PC-3 (cell line): ENCODE results near the gene CGGBP1.
A peak's percentile ranks its signal among the peaks of the same experiment; 100 is the strongest.

Experiments
- EZH2 ChIP-seq: fragments of 300-600 bp; sonication (generic); IDR thresholded peaks from one replicate; pipeline ENCODE4 v1.6.1; 2017; ENCODE audit warnings: antibody characterized with exemption, mild to moderate bottlenecking, low read length; ENCODE audit not compliant: unreplicated experiment
- EZH2phosphoT487 ChIP-seq: fragments of 300-600 bp; sonication (generic); IDR thresholded peaks from 2 replicates; pipeline ENCODE4 v1.6.1; 2018; ENCODE audit warnings: mild to moderate bottlenecking, antibody characterized with exemption, low read length, borderline replicate concordance
- TF ChIP-seq, protein P1 (sequence below): fragments of 300-600 bp; sonication (generic); conservative IDR thresholded peaks from 2 replicates; pipeline ENCODE4 v1.5.1; 2017; ENCODE audit warnings: antibody characterized with exemption, low read depth, mild to moderate bottlenecking, low read length

DNA sequence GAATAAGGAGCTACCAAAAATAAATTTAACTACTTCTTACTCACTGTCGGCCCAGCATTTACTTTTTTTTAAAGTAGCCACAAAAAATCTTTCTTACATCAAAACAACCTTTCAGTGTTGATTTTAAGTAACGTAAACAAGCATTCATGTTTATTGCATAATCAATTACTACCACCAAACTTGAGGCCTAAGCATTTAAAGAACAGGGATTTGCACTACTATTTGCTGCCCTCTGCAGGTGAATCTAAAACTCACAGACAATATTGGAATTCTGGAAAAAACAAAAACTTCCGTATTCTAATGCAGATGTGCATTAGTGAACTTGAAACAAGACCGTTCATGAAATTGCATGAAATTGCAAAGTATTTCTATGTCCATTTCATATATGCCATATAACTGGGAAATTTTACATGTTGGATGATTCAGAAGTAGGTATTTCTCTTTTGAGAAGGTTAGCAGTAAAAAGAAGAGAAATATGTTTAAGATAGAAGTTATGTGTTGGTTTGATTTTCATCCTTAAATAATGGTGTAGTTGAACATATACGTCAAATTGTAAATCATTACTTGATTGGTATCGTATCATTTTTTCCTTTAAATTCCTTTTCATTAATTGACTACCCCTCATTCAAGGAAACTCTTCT lies 55.6 kb downstream of the CGGBP1 start:
- TF ChIP-seq EZH2phosphoT487 (no peak), EZH2 (no peak)
- TF ChIP-seq, protein P1, sequence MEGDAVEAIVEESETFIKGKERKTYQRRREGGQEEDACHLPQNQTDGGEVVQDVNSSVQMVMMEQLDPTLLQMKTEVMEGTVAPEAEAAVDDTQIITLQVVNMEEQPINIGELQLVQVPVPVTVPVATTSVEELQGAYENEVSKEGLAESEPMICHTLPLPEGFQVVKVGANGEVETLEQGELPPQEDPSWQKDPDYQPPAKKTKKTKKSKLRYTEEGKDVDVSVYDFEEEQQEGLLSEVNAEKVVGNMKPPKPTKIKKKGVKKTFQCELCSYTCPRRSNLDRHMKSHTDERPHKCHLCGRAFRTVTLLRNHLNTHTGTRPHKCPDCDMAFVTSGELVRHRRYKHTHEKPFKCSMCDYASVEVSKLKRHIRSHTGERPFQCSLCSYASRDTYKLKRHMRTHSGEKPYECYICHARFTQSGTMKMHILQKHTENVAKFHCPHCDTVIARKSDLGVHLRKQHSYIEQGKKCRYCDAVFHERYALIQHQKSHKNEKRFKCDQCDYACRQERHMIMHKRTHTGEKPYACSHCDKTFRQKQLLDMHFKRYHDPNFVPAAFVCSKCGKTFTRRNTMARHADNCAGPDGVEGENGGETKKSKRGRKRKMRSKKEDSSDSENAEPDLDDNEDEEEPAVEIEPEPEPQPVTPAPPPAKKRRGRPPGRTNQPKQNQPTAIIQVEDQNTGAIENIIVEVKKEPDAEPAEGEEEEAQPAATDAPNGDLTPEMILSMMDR, result peak; percentile 94
